ENCODE measurements around the gene SARDH.

SARDH gene

DNA sequence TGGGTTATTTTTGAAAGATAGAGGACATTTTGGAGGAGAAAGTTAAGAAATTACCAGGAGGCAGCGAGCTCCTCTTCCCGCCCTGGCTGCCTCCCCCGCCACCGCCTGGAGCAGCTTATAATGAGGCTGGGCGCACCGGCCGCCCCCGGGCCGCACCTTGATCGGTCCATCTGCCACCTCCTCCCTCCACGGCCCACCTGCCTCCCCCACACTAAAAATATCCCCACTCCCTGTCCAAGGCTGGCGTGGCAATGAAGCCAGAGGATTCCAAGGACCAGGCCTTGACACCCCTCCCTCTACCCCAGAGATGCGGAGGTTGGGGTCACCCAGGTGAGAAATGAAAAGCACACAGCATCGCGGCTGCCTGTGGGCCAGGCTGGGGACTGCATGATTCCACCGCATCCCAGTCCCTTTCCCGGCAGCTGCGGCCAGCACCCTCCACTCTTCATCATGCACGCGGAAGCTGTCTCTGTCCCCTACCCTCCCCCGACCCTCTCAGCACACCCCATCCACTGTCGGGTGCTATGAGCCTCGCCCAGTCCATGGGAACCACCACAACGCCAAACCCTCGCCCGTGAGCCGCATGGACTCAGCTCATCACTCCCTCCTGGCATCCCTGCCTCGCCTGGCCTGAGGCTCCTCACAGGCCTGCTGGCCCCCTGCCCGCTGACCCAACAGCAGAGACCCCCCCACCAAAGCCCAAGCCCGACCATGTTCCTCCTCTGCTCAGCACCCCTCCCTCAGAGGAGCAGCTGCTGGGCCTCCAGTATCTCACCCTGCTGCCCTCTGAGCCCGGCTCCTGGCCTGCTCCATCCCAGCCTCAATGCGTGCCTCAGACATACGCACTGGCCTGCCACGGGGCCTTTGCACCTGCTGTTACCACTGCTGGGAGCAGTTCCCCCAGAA lies 50.0 kb downstream of the SARDH start:
- TF ChIP-seq, protein P1, sequence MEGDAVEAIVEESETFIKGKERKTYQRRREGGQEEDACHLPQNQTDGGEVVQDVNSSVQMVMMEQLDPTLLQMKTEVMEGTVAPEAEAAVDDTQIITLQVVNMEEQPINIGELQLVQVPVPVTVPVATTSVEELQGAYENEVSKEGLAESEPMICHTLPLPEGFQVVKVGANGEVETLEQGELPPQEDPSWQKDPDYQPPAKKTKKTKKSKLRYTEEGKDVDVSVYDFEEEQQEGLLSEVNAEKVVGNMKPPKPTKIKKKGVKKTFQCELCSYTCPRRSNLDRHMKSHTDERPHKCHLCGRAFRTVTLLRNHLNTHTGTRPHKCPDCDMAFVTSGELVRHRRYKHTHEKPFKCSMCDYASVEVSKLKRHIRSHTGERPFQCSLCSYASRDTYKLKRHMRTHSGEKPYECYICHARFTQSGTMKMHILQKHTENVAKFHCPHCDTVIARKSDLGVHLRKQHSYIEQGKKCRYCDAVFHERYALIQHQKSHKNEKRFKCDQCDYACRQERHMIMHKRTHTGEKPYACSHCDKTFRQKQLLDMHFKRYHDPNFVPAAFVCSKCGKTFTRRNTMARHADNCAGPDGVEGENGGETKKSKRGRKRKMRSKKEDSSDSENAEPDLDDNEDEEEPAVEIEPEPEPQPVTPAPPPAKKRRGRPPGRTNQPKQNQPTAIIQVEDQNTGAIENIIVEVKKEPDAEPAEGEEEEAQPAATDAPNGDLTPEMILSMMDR (IDR thresholded peaks at IDR 0.05; ENCODE audit: low read depth, low read length, poor library complexity, severe bottlenecking): no peak
- no peak for TF ChIP-seq EZH2phosphoT487 (IDR thresholded peaks at IDR 0.05; ENCODE audit: borderline replicate concordance, low read length)

DNA sequence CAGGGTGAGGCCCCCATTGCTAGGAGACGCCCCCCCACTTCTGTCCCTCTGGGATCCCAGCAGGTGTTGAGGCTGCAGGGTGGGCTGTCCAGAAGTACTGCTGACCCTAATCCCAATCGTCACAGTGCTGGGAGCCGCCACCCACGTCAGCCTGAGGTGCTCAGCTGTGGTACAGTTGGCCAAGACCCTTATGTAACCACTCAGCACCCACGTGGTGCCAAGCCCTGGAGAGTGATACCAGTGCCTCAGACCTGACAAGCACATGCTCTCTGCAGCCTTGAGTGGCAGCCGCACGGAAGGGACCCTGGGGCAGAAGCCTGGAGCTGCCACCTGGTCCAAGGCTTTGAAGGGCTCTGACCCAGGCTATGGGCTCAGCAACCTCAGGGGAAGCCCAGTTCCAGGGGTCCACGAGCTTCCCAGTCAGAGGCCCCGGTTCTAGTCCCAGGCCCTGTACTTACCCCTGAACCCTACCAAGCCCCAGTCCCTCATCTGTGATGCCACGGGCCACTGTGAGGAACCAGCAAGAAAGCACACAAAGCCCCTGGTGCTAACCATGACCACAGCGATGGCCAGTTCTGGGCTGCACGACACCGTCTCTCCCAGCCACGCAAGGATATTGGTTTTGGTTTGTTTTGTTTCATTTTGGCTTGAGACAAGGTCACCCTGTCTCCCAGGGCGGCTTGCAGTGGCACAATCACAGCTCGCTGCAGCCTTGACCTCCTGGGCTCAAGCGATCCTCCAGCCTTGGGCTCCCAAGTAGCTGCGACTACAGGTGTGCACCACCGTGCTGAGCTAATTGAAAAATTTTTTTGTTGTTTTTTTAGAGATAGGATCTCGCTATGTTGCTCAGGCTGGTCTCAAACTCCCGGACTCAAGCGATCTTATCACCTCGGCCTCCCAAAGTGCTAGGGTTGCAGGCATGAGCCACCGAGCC lies 51.2 kb downstream of the SARDH start:
- H3F3A ChIP-seq (ENCODE audit: control insufficient read depth, insufficient read depth): no peaks in the 10 kb centered on the region
- no peaks in the 10 kb centered on the region for H4K20me1 ChIP-seq (ENCODE audit: control insufficient read depth, insufficient read depth, low read depth, low read length)
- H3K27ac ChIP-seq (ENCODE audit: low read depth, low read length): no peak overlapping the region
- H3K9me3 ChIP-seq (ENCODE audit: control insufficient read depth, insufficient read depth, low read length): no peaks in the 10 kb centered on the region
- H3K79me2 ChIP-seq (ENCODE audit: control insufficient read depth, low read length): no peaks in the 10 kb centered on the region
- H3K36me3 ChIP-seq (ENCODE audit: control insufficient read depth, low read length): no peaks in the 10 kb centered on the region
- TF ChIP-seq, protein P1 (IDR thresholded peaks at IDR 0.05; ENCODE audit: low read depth, low read length, poor library complexity, severe bottlenecking): no peak
- TF ChIP-seq EZH2phosphoT487 (IDR thresholded peaks at IDR 0.05; ENCODE audit: borderline replicate concordance, low read length): no peak
- H3K27me3 ChIP-seq (ENCODE audit: control insufficient read depth, low read length): no peaks in the 10 kb centered on the region
- peaks cover 34% of the 10 kb centered on the region for H3K4me1 ChIP-seq (ENCODE audit: control insufficient read depth, low read length)
- H3K4me2 ChIP-seq (ENCODE audit: low read length): no peak overlapping the region
- H3K4me3 ChIP-seq (ENCODE audit: low read length): no peak overlapping the region
- no peaks in the 10 kb centered on the region for H3K9me2 ChIP-seq (replicated peaks; ENCODE audit: control insufficient read depth, low read length)

More for the DNA sequence above, 50.0 kb downstream of the SARDH start:
- Histone ChIP-seq H3K4me3 (ENCODE audit: low read length) (no peak overlapping the region), H3K27ac (ENCODE audit: low read depth, low read length) (no peak overlapping the region), H3K36me3 (ENCODE audit: control insufficient read depth, low read length) (no peaks in the 10 kb centered on the region), H3K9me2 (replicated peaks; ENCODE audit: control insufficient read depth, low read length) (no peaks in the 10 kb centered on the region), H3K79me2 (ENCODE audit: control insufficient read depth, low read length) (no peaks in the 10 kb centered on the region), H4K20me1 (ENCODE audit: control insufficient read depth, insufficient read depth, low read depth, low read length) (no peaks in the 10 kb centered on the region), H3K9me3 (ENCODE audit: control insufficient read depth, insufficient read depth, low read length) (no peaks in the 10 kb centered on the region), H3K4me1 (ENCODE audit: control insufficient read depth, low read length) (peaks cover 24% of the 10 kb centered on the region), H3K4me2 (ENCODE audit: low read length) (no peak overlapping the region), H3F3A (ENCODE audit: control insufficient read depth, insufficient read depth) (no peaks in the 10 kb centered on the region), H3K27me3 (ENCODE audit: control insufficient read depth, low read length) (no peaks in the 10 kb centered on the region)

DNA sequence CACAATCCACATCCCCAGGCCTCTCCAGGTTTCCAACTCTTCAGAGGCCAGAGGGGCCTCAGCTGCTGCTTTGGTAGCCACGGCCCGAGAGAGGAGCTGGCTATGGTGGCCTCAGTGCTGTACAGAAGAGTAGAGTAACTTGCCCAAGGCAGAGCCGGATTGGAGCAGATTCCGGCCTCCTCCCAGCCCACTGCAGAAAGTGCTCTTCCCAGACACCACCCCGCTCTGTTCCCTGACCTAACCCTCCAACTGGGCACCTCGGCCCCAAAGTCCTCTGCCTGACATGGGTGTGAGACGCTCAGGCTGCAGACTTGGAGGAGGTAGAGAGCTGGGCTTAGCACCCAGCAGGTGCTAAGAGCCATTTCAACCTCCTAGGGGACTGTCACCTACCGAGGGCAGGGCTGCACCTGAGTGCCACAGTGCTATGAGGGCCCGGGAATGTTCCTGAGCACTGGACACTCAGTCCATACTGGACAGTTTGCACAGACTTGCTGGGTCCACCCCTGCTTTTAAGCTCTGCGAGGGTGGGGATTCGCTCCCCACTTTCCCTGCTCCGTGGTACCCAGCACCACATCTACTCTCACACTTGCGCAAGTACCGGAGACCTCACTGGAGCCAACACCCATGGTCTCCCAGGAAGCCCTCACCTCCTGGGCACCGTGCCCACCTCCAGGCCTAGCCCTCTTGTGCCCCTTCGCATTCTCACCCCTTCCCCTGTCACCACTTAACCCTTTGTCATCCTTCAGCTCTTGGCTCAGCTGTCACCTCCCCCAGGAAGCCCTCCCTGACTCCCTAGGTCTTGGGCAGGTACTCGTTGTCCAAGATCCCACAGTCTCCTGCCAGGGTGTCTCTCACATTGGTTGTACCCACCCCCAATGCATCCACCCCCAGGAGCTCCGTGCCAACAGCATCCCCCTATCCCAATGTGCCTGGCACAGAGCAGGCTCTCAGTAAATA lies 52.2 kb downstream of the SARDH start:
- H4K20me1 ChIP-seq (ENCODE audit: control insufficient read depth, insufficient read depth, low read depth, low read length): no peaks in the 10 kb centered on the region
- no peaks in the 10 kb centered on the region for H3K9me3 ChIP-seq (ENCODE audit: control insufficient read depth, insufficient read depth, low read length)
- no peak overlapping the region for H3K27ac ChIP-seq (ENCODE audit: low read depth, low read length)
- H3K36me3 ChIP-seq (ENCODE audit: control insufficient read depth, low read length): no peaks in the 10 kb centered on the region
- H3K4me2 ChIP-seq (ENCODE audit: low read length): no peak overlapping the region
- H3K79me2 ChIP-seq (ENCODE audit: control insufficient read depth, low read length): no peaks in the 10 kb centered on the region
- H3K9me2 ChIP-seq (replicated peaks; ENCODE audit: control insufficient read depth, low read length): no peaks in the 10 kb centered on the region
- H3K4me1 ChIP-seq (ENCODE audit: control insufficient read depth, low read length): peaks cover 34% of the 10 kb centered on the region
- H3K4me3 ChIP-seq (ENCODE audit: low read length): no peak overlapping the region
- no peaks in the 10 kb centered on the region for H3F3A ChIP-seq (ENCODE audit: control insufficient read depth, insufficient read depth)
- H3K27me3 ChIP-seq (ENCODE audit: control insufficient read depth, low read length): no peaks in the 10 kb centered on the region
- no peak for TF ChIP-seq EZH2phosphoT487 (IDR thresholded peaks at IDR 0.05; ENCODE audit: borderline replicate concordance, low read length)
- TF ChIP-seq, protein P1 (IDR thresholded peaks at IDR 0.05; ENCODE audit: low read depth, low read length, poor library complexity, severe bottlenecking): no peak
